Fibroblast of skin of left biceps (primary cell): ENCODE data around the gene SOHLH2.

ENCODE experiments used
- DNase-seq, 2 experiments: peaks; one replicate each; pipeline ENCODE4 v3.0.0-alpha.2; 2013; ENCODE audit warnings: low read depth in 2 of 2

SOHLH2 gene

DNA sequence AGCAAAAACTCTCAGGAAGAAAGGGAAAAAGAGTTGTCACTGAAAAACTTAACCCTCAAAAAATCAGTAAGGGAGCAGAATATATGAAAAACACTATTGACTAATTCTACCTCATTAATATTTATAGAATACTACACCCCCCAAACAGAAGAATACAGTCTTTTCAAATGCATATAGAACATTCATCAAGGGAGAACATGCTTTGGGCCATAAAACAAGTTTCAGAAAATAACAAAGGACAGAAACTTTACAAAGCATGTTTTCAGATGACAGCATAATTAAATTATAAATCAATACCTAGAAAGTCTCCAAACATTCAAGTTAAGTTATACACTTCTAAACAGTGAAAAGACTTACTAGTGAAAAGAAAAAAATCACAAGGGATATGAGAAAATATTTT lies 30.5 kb downstream of the SOHLH2 start:
- DNase-seq = no peak

- no peak for DNase-seq
These were observed 38.7 kb downstream of the SOHLH2 start for GRCh38 chr13:36175621-36176020.

DNA sequence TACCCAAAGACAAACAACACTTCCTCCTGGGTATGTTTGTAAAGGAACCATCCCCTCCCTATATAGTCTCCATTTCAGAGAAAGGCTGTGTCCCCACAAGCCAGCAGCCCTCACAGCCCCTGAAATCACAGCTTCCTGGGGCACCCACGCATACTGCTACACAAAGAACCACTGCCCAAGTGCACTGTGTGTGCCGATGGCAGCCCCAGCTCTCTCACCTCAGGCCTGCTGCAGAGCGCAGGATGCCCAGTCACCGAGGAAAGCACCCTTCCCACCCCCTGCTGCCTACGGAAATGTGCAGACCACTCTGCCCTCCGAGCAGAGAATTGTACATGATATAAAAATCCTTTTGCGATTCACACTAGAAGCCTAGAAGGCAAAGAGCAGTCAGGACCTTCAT lies 39.4 kb downstream of the SOHLH2 start:
- DNase-seq = no peak

- no peak for DNase-seq
These were observed 40.6 kb downstream of the SOHLH2 start for GRCh38 chr13:36173571-36174322.

- DNase-seq = peak; percentile 81 to 83
These were observed 48.3 kb downstream of the SOHLH2 start for GRCh38 chr13:36166046-36166445.

DNA sequence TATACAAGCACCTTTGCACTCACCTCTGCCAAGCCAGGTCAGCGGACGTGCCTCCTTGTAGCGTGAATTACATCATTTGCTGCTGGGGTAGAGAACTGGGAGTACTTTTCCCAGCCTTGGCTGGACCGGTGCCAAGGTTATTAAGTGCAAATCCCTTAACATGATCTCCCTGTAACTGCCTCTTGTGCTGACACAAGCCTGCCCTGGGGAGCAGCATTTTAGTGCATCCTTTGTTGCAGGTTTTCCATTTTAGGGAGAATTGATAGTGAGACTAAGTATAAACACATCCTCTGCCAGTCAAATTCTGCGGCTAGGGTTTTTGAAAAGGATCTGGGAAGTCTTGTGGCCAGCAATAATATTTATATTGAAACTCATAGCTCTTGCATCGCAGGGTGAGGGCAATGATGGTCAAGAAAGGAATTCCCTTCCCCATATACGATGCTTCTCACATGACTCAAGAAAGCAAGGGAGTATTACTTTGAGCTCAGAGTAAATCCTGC lies 50.5 kb downstream of the SOHLH2 start:
- peak; percentile 73 to 79 for DNase-seq

- no peak for DNase-seq
These were observed 51.1 kb downstream of the SOHLH2 start for GRCh38 chr13:36163286-36163685.

DNA sequence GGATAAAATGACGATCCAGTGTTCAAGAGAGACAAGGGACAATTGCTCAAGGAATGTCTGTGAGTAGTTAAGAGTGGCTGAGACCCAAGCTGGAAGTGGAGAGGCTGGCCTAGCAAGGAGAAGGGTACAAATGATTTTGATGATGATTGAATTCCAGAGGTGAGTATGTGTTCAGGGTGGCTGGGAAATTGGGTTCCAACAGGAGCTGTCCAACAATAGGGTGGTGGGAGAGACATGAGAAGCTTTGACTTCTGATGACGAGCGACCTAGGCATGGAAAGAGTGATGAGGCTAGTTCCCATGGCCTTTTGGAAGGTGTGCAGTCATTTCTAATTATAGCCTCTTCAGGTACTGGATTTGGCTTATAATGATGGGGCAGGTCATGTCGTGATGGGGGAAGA lies 54.1 kb downstream of the SOHLH2 start:
- DNase-seq = no peak

GRCh38 chr13:36158611-36159010 lies 55.7 kb downstream of the SOHLH2 start:
- DNase-seq = no peak

DNA sequence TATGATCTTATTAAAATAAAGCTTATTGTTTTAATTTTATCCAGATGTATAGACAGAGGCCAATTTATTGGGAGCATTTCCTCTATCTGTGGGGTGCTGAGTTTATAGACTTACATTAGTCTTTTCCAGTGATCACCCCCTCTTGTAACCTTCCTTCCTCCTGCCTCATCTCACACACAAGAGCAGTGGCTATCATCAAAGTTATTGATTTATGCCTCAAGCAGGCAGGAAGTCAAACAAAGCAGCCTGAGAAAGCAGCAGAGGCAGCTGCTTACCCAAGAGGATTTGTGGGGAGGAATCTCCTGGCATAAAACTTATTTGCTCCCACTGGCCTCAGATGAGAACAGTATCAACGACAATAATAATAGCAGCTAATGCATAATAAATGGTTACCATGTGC lies 56.9 kb downstream of the SOHLH2 start:
- peak; percentile 54 to 57 for DNase-seq

DNA sequence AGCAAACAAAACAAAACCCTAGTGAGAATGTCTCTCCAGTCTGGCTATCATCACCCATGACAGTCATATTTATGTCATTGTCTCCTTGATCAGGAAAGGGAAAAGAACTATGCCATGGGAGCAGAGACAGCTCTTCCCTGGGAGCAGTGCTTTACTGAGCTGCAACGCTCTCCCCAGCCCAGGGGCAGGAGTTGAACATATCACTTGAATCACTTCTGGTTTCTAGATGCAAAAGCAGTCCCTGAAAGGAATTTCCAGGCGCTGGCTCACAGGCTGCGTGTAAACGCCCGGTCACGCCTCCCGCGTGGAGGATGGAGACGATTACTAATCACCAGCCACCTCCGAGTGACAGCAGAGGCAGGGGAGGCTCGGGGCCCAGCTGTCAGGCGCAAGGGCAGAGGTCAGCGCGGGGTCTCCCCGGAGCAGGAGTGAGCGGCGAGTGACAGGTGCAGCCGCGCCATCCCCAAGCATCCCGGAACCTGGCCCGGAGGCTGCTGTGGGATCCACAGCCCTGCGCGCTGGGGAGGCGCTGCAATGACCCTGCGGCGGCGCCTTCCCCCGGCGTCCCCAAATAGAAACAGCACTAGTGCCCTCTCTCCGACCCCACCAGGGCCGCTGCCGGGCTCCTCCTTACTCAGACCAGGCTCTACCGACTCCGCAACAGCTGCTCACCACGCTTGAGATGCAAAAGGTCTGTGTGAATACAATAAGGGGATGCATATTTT lies 59.6 kb downstream of the SOHLH2 start:
- no peak for DNase-seq

DNA sequence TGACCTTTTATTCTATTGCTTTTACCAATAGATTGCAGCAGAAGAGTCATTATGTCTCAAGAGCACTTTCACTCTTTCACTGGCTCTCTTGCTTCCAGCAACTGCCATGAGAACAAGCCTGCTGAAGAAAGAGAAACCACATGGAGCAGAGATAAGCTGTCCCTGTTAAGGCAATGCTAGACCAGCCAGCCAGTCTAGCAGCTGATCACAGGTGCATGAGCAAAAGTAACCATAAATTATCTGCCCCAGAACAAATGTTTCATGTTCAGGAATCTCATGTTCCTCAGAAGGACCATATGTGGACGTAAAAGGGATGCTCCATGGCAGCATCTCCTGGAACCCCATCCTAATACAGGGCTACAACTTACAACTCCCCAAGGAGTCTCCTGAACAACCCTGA lies 62.8 kb downstream of the SOHLH2 start:
- no peak for DNase-seq

DNA sequence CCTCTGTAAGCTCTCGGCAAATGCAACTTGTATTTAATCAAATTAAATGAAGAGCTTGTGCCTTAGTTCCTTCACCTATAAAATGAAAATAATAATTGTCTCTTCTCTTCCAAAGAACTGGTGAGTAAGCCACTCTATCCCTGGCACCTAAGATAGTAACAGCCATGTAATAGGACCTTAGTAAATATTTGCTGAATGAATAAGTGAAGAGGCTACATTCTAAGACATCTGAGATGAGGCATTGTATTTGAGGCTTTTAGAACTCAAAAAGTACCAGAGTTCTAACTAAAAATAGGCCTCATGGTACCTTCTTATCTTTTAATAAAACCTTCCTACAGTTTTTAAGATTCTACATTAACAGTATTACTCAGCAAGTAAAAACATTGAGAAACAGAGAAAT lies 65.9 kb downstream of the SOHLH2 start:
- no peak for DNase-seq

- no peak for DNase-seq
These were observed 67.0 kb downstream of the SOHLH2 start for GRCh38 chr13:36147330-36147729.

DNA sequence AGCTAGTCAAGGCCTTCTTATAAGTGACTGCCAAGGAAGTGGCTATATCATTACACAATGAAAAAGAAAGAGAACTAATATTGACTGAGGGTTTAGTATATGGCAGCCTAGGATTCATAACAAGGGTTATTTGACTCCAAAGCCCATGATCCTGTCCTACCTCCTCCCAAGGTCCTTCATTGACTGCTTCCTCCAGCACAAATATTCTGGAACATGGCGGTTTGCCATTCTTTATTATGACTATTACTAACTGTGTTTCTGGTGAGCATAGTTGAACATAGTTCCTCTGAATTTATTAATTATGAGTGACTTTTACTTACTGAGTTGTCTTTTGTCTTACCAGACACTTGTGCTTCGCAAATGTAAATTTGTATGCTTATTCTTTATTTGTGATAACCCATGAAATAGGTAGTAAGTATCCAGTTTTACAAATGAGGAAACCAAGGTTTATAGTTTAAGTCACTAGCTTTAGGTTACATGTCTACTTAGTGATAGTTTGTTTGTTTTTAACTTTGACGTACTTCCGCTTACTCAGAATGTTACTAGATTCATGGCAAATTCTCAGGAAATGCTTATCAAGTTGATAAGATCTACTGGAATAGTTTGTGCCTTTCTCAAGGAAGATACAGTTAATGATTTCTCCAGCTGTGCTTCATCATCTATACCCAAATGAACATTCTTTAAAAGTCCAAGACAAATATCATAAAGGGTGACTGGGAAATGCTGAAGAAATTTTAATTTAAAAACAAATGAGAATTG lies 67.7 kb downstream of the SOHLH2 start:
- no peak for DNase-seq

GRCh38 chr13:36143738-36144137 lies 70.6 kb downstream of the SOHLH2 start:
- no peak for DNase-seq

DNA sequence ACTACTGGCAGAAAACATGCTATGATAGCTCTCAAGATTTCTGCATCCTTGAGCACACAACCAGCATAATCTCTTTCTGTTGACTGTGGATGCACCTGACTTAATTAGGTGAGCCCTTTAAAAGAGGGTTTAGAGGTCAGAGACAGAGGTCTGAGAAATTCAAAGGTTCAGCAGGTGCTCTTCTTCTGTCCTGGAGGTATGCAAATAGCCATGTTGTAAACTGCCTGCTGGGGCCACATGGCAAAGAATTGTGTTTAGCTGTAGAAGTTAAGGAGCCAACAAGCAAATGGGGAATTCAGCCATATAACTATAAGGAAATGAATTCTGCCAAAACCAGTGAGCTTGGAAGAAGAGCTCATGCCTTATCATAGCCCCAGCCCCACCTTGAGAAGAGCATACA lies 71.6 kb downstream of the SOHLH2 start:
- DNase-seq = no peak

- no peak for DNase-seq
These were observed 78.5 kb downstream of the SOHLH2 start for GRCh38 chr13:36135876-36136275.

DNA sequence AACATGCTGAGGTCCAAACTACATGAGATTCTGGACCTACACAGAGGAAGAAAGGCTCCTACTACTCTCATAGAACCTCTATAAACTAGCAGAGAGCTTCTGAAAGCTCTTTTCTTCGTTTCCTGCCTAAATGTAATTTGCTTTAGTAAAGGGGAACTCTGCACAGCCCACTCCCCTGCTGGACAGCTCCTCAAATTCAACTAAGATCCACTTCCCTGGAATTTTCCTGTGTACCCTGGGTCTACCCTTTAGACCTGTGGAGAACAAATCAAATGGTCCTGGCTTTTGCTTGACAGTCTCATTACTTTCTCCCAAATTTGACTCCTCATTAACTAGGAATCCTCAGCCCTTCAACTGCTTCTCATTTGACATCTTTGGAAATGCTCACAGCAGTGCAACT lies 79.7 kb downstream of the SOHLH2 start:
- no peak for DNase-seq

GRCh38 chr13:36133950-36134626 lies 80.3 kb downstream of the SOHLH2 start:
- no peak for DNase-seq

DNA sequence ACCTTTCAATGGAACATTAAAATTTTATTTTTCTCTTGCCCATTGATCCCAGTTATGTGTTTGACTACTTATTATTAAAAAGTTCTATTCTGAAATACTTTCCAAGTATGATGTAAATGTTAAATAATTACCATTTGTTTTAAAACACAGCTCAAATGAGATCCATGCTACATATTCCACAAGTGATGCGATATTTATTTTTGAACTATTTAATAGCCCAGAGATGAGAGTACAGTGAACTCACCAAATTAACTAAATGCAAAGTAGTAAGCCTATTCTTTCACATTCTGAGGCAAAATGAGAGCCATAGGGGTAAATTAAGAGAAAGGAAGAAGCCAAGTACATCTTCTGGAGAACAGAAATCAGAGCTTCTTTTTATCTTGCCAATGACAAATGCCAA lies 82.0 kb downstream of the SOHLH2 start:
- DNase-seq = no peak

DNA sequence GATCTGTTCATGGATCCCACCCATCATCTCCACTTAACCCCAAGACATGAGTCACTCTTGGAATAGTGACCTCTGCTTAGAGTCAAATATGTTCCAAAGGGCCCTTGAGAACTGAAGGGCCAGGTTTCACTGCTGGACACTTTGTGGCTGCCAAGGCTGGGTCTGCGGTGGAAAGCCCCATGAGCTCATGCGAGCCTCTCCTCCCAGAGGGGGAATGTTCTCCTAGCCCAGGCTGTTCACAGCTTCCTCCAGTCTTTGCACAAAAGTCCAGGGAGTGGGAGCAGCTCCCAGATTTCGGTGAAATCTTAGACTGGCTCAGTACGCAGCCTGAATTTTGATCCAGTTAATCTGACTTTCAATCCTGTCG lies 82.4 kb downstream of the SOHLH2 start:
- no peak for DNase-seq
